Mucosa of descending colon (tissue), 3 donors: ENCODE data around the gene TFDP2. TPM values are rescaled to one million over a fixed set of nuclear protein-coding genes. Genes with fewer than 3 reads are reported as not detected.

Source experiments
- ATAC-seq: fragments of 200-7000 bp; cut with Tn5 transposase; one replicate; pipeline ENCODE4 v1.9.1; 2020; ENCODE audit warnings: mild to moderate bottlenecking, moderate library complexity
- DNase-seq, 3 donors: peaks; one replicate each; pipeline ENCODE4 v3.0.0-alpha.2; 2020
- H3K36me3 ChIP-seq: fragments of 200-600 bp; one replicate; pipeline ENCODE4 v1.8.0; 2021; ENCODE audit warnings: low read depth, mild to moderate bottlenecking
- H3K4me1 ChIP-seq: fragments of 200-600 bp; one replicate; pipeline ENCODE4 v1.8.0; 2021; ENCODE audit warnings: low read depth, mild to moderate bottlenecking
- H3K4me3 ChIP-seq: fragments of 200-600 bp; one replicate; pipeline ENCODE4 v1.8.0; 2021; ENCODE audit warnings: mild to moderate bottlenecking
- H3K9me3 ChIP-seq: fragments of 200-600 bp; one replicate; pipeline ENCODE4 v1.8.0; 2021; ENCODE audit warnings: mild to moderate bottlenecking
- CTCF ChIP-seq: fragments of 200-600 bp; IDR thresholded peaks from one replicate; pipeline ENCODE4 v1.8.0; 2022; ENCODE audit warnings: antibody characterized with exemption, mild to moderate bottlenecking
- intact Hi-C, 2 donors: fragments of 100-400 bp; cut with DNase I in 1 of 2; cut with micrococcal nuclease in 1 of 2; formaldehyde crosslinking; loops; one replicate each; pipeline versions ENCODE4 v1.11.0 to v1.11.1; 2022; cut with DNase I, micrococcal nuclease
- total RNA-seq, 3 donors: library from RNA; stranded (reverse); fragmentation: NEBNext Ultra II Directional in 2 of 3; extraction: Animal tissue kit (Norgen Biotek cat#: 25700) in 2 of 3; gene quantifications; one replicate each; pipeline versions ENCODE4 v1.2.1 to v1.2.4, GENCODE V29; 2021 to 2023
- donor health status: DM: no; HTN: no; CAD: no; lungs with moderate emphysema.
- donor health status: DM: no; HTN: no; CAD: no.
- donor health status: DM: no; HTN: yes; CAD: no.

The TFDP2 gene
- total RNA-seq, 3 donors from 2014 or later, result 45.1 to 61.4 (median 54.8) TPM

GRCh38 chr3:142027300-142027699, 122.0 kb downstream of the TFDP2 start:
- DNase-seq (no peak), ATAC-seq (no peak)
- no peaks in the 10 kb centered on the region for H3K4me1 ChIP-seq
- H3K4me3 ChIP-seq, result no peak overlapping the region
- H3K9me3 ChIP-seq, result no peaks in the 10 kb centered on the region
- H3K36me3 ChIP-seq, result no peaks in the 10 kb centered on the region
- intact Hi-C loops, result no loop called here
- TF ChIP-seq CTCF, result no peak

- ATAC-seq (no peak), DNase-seq (no peak)
- Histone ChIP-seq H3K9me3 (no peaks in the 10 kb centered on the region), H3K4me1 (no peaks in the 10 kb centered on the region), H3K4me3 (no peak overlapping the region), H3K36me3 (no peaks in the 10 kb centered on the region)
- TF ChIP-seq CTCF, result no peak
- intact Hi-C loops, result no loop called here
These were observed 123.0 kb downstream of the TFDP2 start for GRCh38 chr3:142026333-142026732.

GRCh38 chr3:142022381-142022780, 127.0 kb downstream of the TFDP2 start:
- intact Hi-C loops, result no loop called here
- peak in 1 of 3 donors; percentile 38 for DNase-seq
- H3K9me3 ChIP-seq, result no peaks in the 10 kb centered on the region
- no peak overlapping the region for H3K4me3 ChIP-seq
- TF ChIP-seq CTCF, result no peak
- ATAC-seq, result peak; percentile 74
- no peaks in the 10 kb centered on the region for H3K4me1 ChIP-seq
- no peaks in the 10 kb centered on the region for H3K36me3 ChIP-seq

- no peak for ATAC-seq
- no peaks in the 10 kb centered on the region for H3K36me3 ChIP-seq
- no peak for DNase-seq
- no peaks in the 10 kb centered on the region for H3K4me1 ChIP-seq
- TF ChIP-seq CTCF, result no peak
- H3K4me3 ChIP-seq, result no peak overlapping the region
- no peaks in the 10 kb centered on the region for H3K9me3 ChIP-seq
- intact Hi-C loops, result no loop called here
These were observed 128.2 kb downstream of the TFDP2 start for GRCh38 chr3:142021127-142021526.

- intact Hi-C loops, result no loop called here
These were observed 129.5 kb downstream of the TFDP2 start for GRCh38 chr3:142019794-142020320.

More at GRCh38 chr3:142019794-142020320, 129.5 kb downstream of the TFDP2 start:
- Histone ChIP-seq H3K9me3 (no peaks in the 10 kb centered on the region), H3K36me3 (no peaks in the 10 kb centered on the region), H3K4me1 (no peaks in the 10 kb centered on the region), H3K4me3 (no peak overlapping the region)
- no peak for TF ChIP-seq CTCF
- no peak for ATAC-seq
- no peak for DNase-seq
